ENCODE data around the gene TRIM2. TPM values are rescaled to one million over a fixed set of nuclear protein-coding genes. Genes with fewer than 3 reads are reported as not detected.

Gene TRIM2
- total RNA-seq, 4 donors from 2014 or later = 146 to 229 (median 192) TPM

GRCh38 chr4:153371701-153372234 is 167.5 kb downstream of the TRIM2 start:
- TF ChIP-seq, protein P1, sequence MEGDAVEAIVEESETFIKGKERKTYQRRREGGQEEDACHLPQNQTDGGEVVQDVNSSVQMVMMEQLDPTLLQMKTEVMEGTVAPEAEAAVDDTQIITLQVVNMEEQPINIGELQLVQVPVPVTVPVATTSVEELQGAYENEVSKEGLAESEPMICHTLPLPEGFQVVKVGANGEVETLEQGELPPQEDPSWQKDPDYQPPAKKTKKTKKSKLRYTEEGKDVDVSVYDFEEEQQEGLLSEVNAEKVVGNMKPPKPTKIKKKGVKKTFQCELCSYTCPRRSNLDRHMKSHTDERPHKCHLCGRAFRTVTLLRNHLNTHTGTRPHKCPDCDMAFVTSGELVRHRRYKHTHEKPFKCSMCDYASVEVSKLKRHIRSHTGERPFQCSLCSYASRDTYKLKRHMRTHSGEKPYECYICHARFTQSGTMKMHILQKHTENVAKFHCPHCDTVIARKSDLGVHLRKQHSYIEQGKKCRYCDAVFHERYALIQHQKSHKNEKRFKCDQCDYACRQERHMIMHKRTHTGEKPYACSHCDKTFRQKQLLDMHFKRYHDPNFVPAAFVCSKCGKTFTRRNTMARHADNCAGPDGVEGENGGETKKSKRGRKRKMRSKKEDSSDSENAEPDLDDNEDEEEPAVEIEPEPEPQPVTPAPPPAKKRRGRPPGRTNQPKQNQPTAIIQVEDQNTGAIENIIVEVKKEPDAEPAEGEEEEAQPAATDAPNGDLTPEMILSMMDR (IDR thresholded peaks at IDR 0.05) = no peak
- no peak for TF ChIP-seq POLR2A (IDR thresholded peaks at IDR 0.05)
- 87 to 96% methylated on average over 6 of the region's 6 CpGs for WGBS, 2 donors

GRCh38 chr4:153372967-153373562 is 168.8 kb downstream of the TRIM2 start:
- TF ChIP-seq, protein P1 (IDR thresholded peaks at IDR 0.05) = no peak
- no peak for TF ChIP-seq POLR2A (IDR thresholded peaks at IDR 0.05)
- Histone ChIP-seq H3K27me3 (no peaks in the 10 kb centered on the region), H3K27ac (no peak overlapping the region), H3K4me3 (replicated peaks in 1 of 3) (no peak overlapping the region), H3K4me1 (no peaks in the 10 kb centered on the region), H3K36me3 (no peaks in the 10 kb centered on the region), H3K9me3 (no peaks in the 10 kb centered on the region)
- intact Hi-C loops (cut with DNase I) = no loop called here
- no peak for DNase-seq
- WGBS, 2 donors = 88 to 89% methylated on average over 1 of the region's 1 CpG

More at GRCh38 chr4:153371701-153372234, 167.5 kb downstream of the TRIM2 start:
- no peak for DNase-seq
- Histone ChIP-seq H3K27ac (no peak overlapping the region), H3K36me3 (no peaks in the 10 kb centered on the region), H3K4me1 (no peaks in the 10 kb centered on the region), H3K4me3 (replicated peaks in 1 of 3) (no peak overlapping the region), H3K9me3 (no peaks in the 10 kb centered on the region), H3K27me3 (no peaks in the 10 kb centered on the region)
- intact Hi-C loops (cut with DNase I) = no loop called here

DNA sequence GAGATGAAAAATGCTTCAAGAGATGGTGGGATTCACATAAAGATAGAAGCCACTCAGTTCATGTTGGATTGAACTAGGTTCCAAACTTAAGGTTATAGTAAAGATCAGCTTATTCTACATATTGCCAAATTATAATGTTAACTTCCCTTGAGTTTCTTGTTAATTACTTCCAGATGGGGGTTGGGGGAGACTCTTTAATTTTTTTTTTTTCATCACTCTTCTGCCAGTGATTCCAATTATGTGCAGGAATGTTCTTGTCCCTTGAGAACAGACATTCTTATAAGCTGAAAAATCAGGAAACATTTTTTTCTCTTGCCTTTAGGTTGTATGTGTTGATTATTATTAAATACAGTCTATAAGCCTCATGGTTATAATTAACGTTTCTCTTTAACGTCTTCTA is 170.2 kb downstream of the TRIM2 start:
- Histone ChIP-seq H3K27me3 (no peaks in the 10 kb centered on the region), H3K27ac (no peak overlapping the region), H3K4me1 (no peaks in the 10 kb centered on the region), H3K9me3 (no peaks in the 10 kb centered on the region), H3K4me3 (replicated peaks in 1 of 3) (no peak overlapping the region), H3K36me3 (no peaks in the 10 kb centered on the region)
- TF ChIP-seq, protein P1 (IDR thresholded peaks at IDR 0.05) = no peak
- no peak for TF ChIP-seq POLR2A (IDR thresholded peaks at IDR 0.05)
- intact Hi-C loops (cut with DNase I) = no loop called here
- no peak for DNase-seq
- WGBS, 2 donors = 74 to 79% methylated on average over 2 of the region's 2 CpGs

DNA sequence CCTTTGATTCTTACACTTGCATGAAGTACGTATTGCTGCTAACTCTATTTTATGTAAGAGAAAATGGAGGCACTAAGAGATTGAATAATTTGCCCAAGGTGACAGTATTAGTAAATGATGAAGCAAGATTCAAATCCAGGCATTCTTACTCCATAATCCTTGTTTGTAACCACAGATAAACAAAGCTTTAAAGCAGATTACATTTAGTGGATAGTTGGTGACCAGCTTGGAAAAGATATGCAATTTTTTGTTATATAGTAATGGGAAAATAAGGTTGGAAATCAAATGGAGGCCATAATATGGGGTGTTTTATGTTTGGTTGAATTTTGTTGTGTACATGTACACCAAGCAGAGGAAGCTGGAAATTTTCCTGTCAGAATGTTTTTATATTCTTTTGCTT is 171.1 kb downstream of the TRIM2 start:
- H3K9me3 ChIP-seq = no peaks in the 10 kb centered on the region
- no peak overlapping the region for H3K4me3 ChIP-seq (replicated peaks in 1 of 3)
- DNase-seq = no peak
- no peaks in the 10 kb centered on the region for H3K27me3 ChIP-seq
- H3K27ac ChIP-seq = no peak overlapping the region
- intact Hi-C loops (cut with DNase I) = no loop called here
- no peaks in the 10 kb centered on the region for H3K4me1 ChIP-seq
- no peaks in the 10 kb centered on the region for H3K36me3 ChIP-seq
- 94 to 95% methylated on average over 1 of the region's 1 CpG for WGBS, 2 donors
- TF ChIP-seq, protein P1 (IDR thresholded peaks at IDR 0.05) = no peak
- TF ChIP-seq POLR2A (IDR thresholded peaks at IDR 0.05) = no peak

DNA sequence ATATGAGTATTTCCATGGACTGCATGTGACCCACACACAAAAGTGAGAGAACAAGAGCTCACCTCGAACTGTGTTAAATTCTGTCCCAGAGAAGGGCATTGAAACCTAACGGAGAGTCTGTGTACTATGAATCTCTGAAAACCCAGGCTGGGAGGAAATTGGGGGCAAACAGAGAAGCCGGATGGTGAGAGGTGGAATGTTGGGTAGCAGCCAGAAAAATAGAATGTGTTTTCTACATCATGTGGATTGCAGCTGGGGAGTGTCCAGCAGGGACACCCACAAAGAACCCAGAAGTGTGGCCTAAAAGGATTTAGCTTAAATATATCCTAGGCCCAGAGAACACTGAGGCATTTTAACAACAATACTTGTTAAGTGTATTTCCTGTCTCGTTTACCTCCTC is 178.9 kb downstream of the TRIM2 start:
- no peaks in the 10 kb centered on the region for H3K27me3 ChIP-seq
- DNase-seq = no peak
- intact Hi-C loops (cut with DNase I) = no loop called here
- H3K36me3 ChIP-seq = no peaks in the 10 kb centered on the region
- H3K4me3 ChIP-seq (replicated peaks in 1 of 3) = no peak overlapping the region
- no peaks in the 10 kb centered on the region for H3K9me3 ChIP-seq
- TF ChIP-seq, protein P1 (IDR thresholded peaks at IDR 0.05) = no peak
- no peak for TF ChIP-seq POLR2A (IDR thresholded peaks at IDR 0.05)
- 75 to 79% methylated on average over 4 of the region's 4 CpGs for WGBS, 2 donors
- H3K4me1 ChIP-seq = no peaks in the 10 kb centered on the region
- H3K27ac ChIP-seq = no peak overlapping the region

All from thyroid gland (tissue), 4 donors.